Measurements from ENCODE around the gene PTGFRN. TPM values are rescaled to one million over a fixed set of nuclear protein-coding genes. Genes with fewer than 3 reads are reported as not detected.

The PTGFRN gene
- total and polyA plus RNA-seq, 2 of the 4 experiments (the other 2 are of a cell fraction) = 0.90 to 1.1 TPM

DNA sequence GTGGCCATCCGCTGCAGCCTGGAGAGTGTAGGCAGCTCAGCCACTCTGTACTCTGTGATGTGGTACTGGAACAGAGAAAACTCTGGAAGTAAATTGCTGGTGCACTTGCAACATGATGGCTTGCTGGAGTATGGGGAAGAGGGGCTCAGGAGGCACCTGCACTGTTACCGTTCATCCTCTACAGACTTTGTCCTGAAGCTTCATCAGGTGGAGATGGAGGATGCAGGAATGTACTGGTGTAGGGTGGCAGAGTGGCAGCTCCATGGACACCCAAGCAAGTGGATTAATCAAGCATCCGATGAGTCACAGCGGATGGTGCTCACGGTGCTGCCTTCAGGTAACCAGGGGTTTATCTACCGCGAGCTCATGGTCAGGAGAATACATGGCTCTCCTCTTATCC, 115.9 kb downstream of the PTGFRN start:
- Histone ChIP-seq H2AFZ (replicated peaks; ENCODE audit: low read length, poor library complexity) (no peak overlapping the region), H3K4me3 (ENCODE audit: insufficient read depth, low read depth, low read length) (no peak overlapping the region), H2BK120ac (ENCODE audit: low read depth, low read length) (no peak overlapping the region), H3K4me1 (ENCODE audit: control insufficient read depth, insufficient read depth, low read length) (no peaks in the 10 kb centered on the region), H3K27ac (ENCODE audit: insufficient read depth, low read length) (no peak overlapping the region), H4K5ac (ENCODE audit: low read depth, low read length) (no peak overlapping the region), H3K18ac (ENCODE audit: low read depth, low read length) (no peak overlapping the region), H3K14ac (replicated peaks; ENCODE audit: low read depth, low read length) (no peak overlapping the region), H3K4me2 (ENCODE audit: low read depth, low read length) (no peak overlapping the region), H3K27me3 (ENCODE audit: control insufficient read depth, insufficient read depth, low read length) (no peaks in the 10 kb centered on the region), H3K23ac (ENCODE audit: low read depth, low read length) (no peak overlapping the region), H3K56ac (ENCODE audit: extremely low read depth, insufficient read depth, low read length) (no peak overlapping the region), H2BK20ac (ENCODE audit: low read depth, low read length) (no peak overlapping the region), H3K79me1 (ENCODE audit: low read depth in 1 of 2, low read length in 2 of 2) (no peaks in the 10 kb centered on the region), H3K9me1 (ENCODE audit: insufficient read depth, low read length) (no peaks in the 10 kb centered on the region), H2AK5ac (ENCODE audit: low read depth, low read length) (no peak overlapping the region), H3K9me3 (ENCODE audit: control insufficient read depth, insufficient read depth, low read length) (no peaks in the 10 kb centered on the region), H4K8ac (ENCODE audit: low read depth in 2 of 2, low read length in 2 of 2) (no peak overlapping the region), H2BK15ac (ENCODE audit: low read depth, low read length) (no peak overlapping the region), H2BK5ac (ENCODE audit: low read depth, low read length, poor library complexity, severe bottlenecking) (no peak overlapping the region), H3K9ac (ENCODE audit: low read depth, low read length) (no peak overlapping the region), H3K36me3 (ENCODE audit: control insufficient read depth, insufficient read depth, low read length) (no peaks in the 10 kb centered on the region), H2AK9ac (replicated peaks; ENCODE audit: low read depth, low read length, poor library complexity) (no peak overlapping the region), H4K91ac (ENCODE audit: insufficient read depth, low read depth, low read length) (no peak overlapping the region), H3K4ac (ENCODE audit: low read depth, low read length) (no peak overlapping the region), H4K20me1 (ENCODE audit: insufficient read depth, low read length) (no peaks in the 10 kb centered on the region)
- ChIA-PET POLR2A (ENCODE audit: unreplicated experiment) (no interaction called here), CTCF (no interaction called here)
- in situ Hi-C loops (cut with MboI; ENCODE audit: low sequenced_read_pairs) (no loop called here), dilution Hi-C loops (cut with HindIII; ENCODE audit: low sequenced_read_pairs, unreplicated experiment) (no loop called here), intact Hi-C loops (cut with micrococcal nuclease) (no loop called here)
- no peak for TF ChIP-seq MXI1 (IDR thresholded peaks at IDR 0.05; ENCODE audit: borderline replicate concordance, low read depth, low read length)
- no peak for TF ChIP-seq POLR2A (IDR thresholded peaks at IDR 0.05; ENCODE audit: low read depth, low read length)
- TF ChIP-seq, protein P1, sequence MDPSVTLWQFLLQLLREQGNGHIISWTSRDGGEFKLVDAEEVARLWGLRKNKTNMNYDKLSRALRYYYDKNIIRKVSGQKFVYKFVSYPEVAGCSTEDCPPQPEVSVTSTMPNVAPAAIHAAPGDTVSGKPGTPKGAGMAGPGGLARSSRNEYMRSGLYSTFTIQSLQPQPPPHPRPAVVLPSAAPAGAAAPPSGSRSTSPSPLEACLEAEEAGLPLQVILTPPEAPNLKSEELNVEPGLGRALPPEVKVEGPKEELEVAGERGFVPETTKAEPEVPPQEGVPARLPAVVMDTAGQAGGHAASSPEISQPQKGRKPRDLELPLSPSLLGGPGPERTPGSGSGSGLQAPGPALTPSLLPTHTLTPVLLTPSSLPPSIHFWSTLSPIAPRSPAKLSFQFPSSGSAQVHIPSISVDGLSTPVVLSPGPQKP (IDR thresholded peaks at IDR 0.05; ENCODE audit: borderline replicate concordance, low read depth, low read length) = no peak
- no peak for TF ChIP-seq RFX5 (IDR thresholded peaks at IDR 0.05; ENCODE audit: low read depth, low read length)
- TF ChIP-seq RCOR1 (IDR thresholded peaks at IDR 0.05; ENCODE audit: insufficient replicate concordance, low read length) = no peak
- TF ChIP-seq CHD1 (IDR thresholded peaks at IDR 0.05; ENCODE audit: low read depth, low read length) = no peak
- TF ChIP-seq SMC3 (IDR thresholded peaks at IDR 0.05; ENCODE audit: low read depth, low read length) = no peak
- TF ChIP-seq CEBPB (IDR thresholded peaks at IDR 0.05; ENCODE audit: low read depth, low read length) = no peak
- TF ChIP-seq BHLHE40 (IDR thresholded peaks at IDR 0.05; ENCODE audit: low read depth, low read length) = no peak
- TF ChIP-seq MAFK (IDR thresholded peaks at IDR 0.05; ENCODE audit: low read depth, low read length) = no peak
- TF ChIP-seq FOS (IDR thresholded peaks at IDR 0.05; ENCODE audit: low read depth, low read length) = no peak
- no peak for TF ChIP-seq NFE2L2 (IDR thresholded peaks at IDR 0.05; ENCODE audit: low read depth, low read length)
- ATAC-seq (ENCODE audit: low read depth) (no peak), DNase-seq (no peak)
- WGBS, 2 experiments (ENCODE audit: extremely low coverage in 2 of 2, insufficient read length in 1 of 2) = 95% methylated on average over 6 of the region's 7 CpGs; no CpG with 5 or more reads in 1 of the 2 experiments
- BruUV-seq (replicated peaks) = no TSS peak
